Measurements from ENCODE around the gene PLA2G4B. TPM values are rescaled to one million over a fixed set of nuclear protein-coding genes. Genes with fewer than 3 reads are reported as not detected.
A peak's percentile ranks its signal among the peaks of the same experiment; 100 is the strongest.

Gene PLA2G4B
- total and polyA plus RNA-seq, 9 of the 15 experiments (the other 6 are each of a cell fraction or from before 2014, with no cell fraction given), result 0.07 to 6.1 (median 2.8) TPM

GRCh38 chr15:41891226-41891625 is 52.6 kb downstream of the PLA2G4B start:
- Histone ChIP-seq H3K4me1 (replicated peaks in 1 of 2; ENCODE audit: control insufficient read depth in 2 of 2, insufficient read depth in 2 of 2, low read length in 2 of 2) (peaks cover 0 to 28% of the 10 kb centered on the region in 2 experiments; a peak in 3 of 5 replicates), H3K36me3 (ENCODE audit: control insufficient read depth, insufficient read depth, low read length) (no peaks in the 10 kb centered on the region), H3K27me3 (ENCODE audit: control insufficient read depth in 2 of 2, insufficient read depth in 2 of 2, low read length in 2 of 2) (peaks cover 19 to 65% of the 10 kb centered on the region in 2 experiments; a peak in 3 of 5 replicates), H2AFZ (ENCODE audit: low read depth, low read length) (no peak overlapping the region), H3K79me2 (ENCODE audit: control insufficient read depth, insufficient read depth, low read length) (no peaks in the 10 kb centered on the region), H4K20me1 (replicated peaks; ENCODE audit: control insufficient read depth, insufficient read depth, low read length) (peaks cover 9% of the 10 kb centered on the region; the same call in 1 of the 2 replicates), H3K27ac (ENCODE audit: extremely low read depth, low read depth, low read length) (no peak overlapping the region), H3K9me1 (ENCODE audit: control insufficient read depth, insufficient read depth, low read length) (peaks cover 3% of the 10 kb centered on the region), H3K4me2 (ENCODE audit: insufficient read depth, low read length) (no peak overlapping the region), H3K9ac (ENCODE audit: insufficient read depth in 1 of 2, low read depth in 2 of 2, low read length in 2 of 2) (no peak overlapping the region), H3K4me3 (no peak overlapping the region), H3K9me3 (replicated peaks; ENCODE audit: control insufficient read depth, insufficient read depth, low read depth, low read length) (no peaks in the 10 kb centered on the region)
- no peak for TF ChIP-seq PURB (CRISPR knock-in tag; IDR thresholded peaks at IDR 0.05; ENCODE audit: low read depth)
- no peak for TF ChIP-seq PHB2 (IDR thresholded peaks at IDR 0.05; ENCODE audit: low read depth)
- no peak for TF ChIP-seq CBX5 (IDR thresholded peaks at IDR 0.05; ENCODE audit: borderline replicate concordance, low read depth)
- TF ChIP-seq GTF2F1 (IDR thresholded peaks at IDR 0.05; ENCODE audit: low read depth, low read length), result no peak
- no peak for TF ChIP-seq PTTG1 (tag; IDR thresholded peaks at IDR 0.05; ENCODE audit: low read depth)
- TF ChIP-seq REST (IDR thresholded peaks at IDR 0.05; ENCODE audit: borderline replicate concordance), result peak; percentile 46
- no peak for TF ChIP-seq REST (CRISPR knock-in tag; IDR thresholded peaks at IDR 0.05; ENCODE audit: low read depth)
- intact Hi-C loops (cut with micrococcal nuclease) (no loop called here), in situ Hi-C loops (cut with MboI) (no loop called here)
- FAIRE-seq (no peak), DNase-seq (ENCODE audit: extremely low read depth in 1 of 4, low spot score in 3 of 4) (no peak), ATAC-seq (no peak)
- no TSS peak for BruUV-seq (replicated peaks)
- ChIA-PET POLR2A (interaction anchor here (0.6 kb wide), 1 partner anchor 10 kb away, joined by 3 read pairs; no protein-coding TSS in a partner anchor), CTCF (ENCODE audit: low intra/inter-chr PET ratio) (no interaction called here)
- 2% methylated on average over 6 of the region's 6 CpGs for WGBS (ENCODE audit: insufficient coverage, low coverage, missing lambda C conversion rate)

Measured in K562 (cell line).